ENCODE data around the gene TMEM222.
"Not testable (repeated sequence)": the region's sequence is repeated elsewhere in the genome, so short reads cannot be mapped to it uniquely, and the experiment has no call there.

Gene TMEM222, protein sequence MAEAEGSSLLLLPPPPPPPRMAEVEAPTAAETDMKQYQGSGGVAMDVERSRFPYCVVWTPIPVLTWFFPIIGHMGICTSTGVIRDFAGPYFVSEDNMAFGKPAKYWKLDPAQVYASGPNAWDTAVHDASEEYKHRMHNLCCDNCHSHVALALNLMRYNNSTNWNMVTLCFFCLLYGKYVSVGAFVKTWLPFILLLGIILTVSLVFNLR

DNA sequence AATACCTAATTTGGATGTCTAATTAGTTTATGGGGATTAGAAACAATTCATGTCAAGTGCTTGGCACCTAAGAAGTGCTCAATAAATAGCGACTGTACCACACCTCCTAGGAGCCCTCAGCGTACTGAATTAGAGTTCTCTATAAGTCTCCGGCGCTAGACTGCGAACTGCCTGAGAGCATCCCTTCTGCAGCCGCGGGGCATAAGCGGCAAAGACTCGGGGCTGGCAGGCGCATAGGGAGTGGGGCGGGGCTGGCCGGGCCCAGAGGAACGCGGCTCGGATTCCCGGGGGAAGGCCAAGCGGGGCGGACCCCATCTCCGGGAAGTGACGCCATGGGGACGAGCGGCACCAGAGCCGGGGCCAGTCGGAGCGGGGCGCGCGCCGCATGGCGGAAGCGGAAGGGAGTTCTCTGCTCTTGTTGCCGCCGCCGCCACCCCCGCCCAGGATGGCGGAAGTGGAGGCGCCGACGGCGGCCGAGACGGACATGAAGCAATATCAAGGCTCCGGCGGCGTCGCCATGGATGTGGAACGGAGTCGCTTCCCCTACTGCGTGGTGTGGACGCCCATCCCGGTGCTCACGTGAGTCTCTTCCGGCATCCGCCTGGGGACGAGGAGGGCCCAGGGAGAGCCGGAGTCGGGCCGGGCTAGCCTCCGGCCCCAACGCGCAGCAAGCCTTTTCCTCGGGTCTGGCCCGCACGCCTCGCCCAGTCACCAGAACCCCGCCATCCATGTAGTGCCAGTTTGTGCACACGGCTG lies at the start of gene TMEM222:
TMEM222 (plus strand) TSS at position 351 of the 756 bp plus-strand sequence; CDS start at position 386, 35 bp downstream.
- Histone ChIP-seq H3K27me3 (ENCODE audit: control insufficient read depth in 1 of 2, insufficient read depth in 2 of 2, low read length in 2 of 2) (peaks cover 4 to 8% of the 10 kb centered on the region in 2 donors), H3K4me3 (ENCODE audit: low read length in 2 of 2) (peak within 1 kb of the TSS; percentile 77 to 99), H3K4me1 (ENCODE audit: control insufficient read depth, insufficient read depth, low read length) (peaks cover 27% of the 10 kb centered on the region), H3K36me3 (ENCODE audit: control insufficient read depth in 2 of 2, insufficient read depth in 2 of 2, low read length in 2 of 2) (peaks cover 15 to 20% of the 10 kb centered on the region in 2 donors), H3K9me3 (ENCODE audit: control insufficient read depth in 2 of 2, low read length in 2 of 2) (no peaks in the 10 kb centered on the region), H3K9ac (ENCODE audit: low read length in 2 of 2) (peak within 1 kb of the TSS; percentile 78 to 98), H3K27ac (ENCODE audit: low read length) (peak within 1 kb of the TSS; percentile 88)

DNA sequence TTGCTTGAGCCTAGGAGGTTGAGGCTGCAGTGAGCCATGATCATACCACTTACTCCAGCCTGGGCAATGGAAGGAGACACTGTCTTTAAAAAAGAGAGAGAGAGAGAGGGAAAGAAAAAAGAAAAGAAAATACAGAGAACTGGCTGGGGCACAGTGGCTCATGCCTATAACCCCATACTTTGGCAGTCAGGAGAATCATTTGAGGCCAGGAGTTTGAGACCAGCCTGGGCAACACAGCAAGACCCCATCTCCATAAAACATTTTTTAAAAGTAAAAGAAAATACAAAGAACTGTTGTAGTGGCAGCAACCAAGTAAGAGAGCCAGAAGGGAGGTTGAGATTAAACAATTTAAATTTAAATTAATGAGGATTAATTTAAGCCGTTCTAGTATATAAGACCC lies 47.8 kb upstream of the TMEM222 start:
- no peaks in the 10 kb centered on the region for H3K9me3 ChIP-seq (ENCODE audit: control insufficient read depth in 2 of 2, low read length in 2 of 2)
- H3K36me3 ChIP-seq (ENCODE audit: control insufficient read depth in 2 of 2, insufficient read depth in 2 of 2, low read length in 2 of 2): peaks cover 0 to 2% of the 10 kb centered on the region in 2 donors
- no peak overlapping the region for H3K4me3 ChIP-seq (ENCODE audit: low read length in 2 of 2)
- no peak overlapping the region for H3K27ac ChIP-seq (ENCODE audit: low read length)
- H3K9ac ChIP-seq (ENCODE audit: low read length in 2 of 2): no peak overlapping the region
- no peaks in the 10 kb centered on the region for H3K4me1 ChIP-seq (ENCODE audit: control insufficient read depth, insufficient read depth, low read length)
- no peaks in the 10 kb centered on the region for H3K27me3 ChIP-seq (ENCODE audit: control insufficient read depth in 1 of 2, insufficient read depth in 2 of 2, low read length in 2 of 2)

DNA sequence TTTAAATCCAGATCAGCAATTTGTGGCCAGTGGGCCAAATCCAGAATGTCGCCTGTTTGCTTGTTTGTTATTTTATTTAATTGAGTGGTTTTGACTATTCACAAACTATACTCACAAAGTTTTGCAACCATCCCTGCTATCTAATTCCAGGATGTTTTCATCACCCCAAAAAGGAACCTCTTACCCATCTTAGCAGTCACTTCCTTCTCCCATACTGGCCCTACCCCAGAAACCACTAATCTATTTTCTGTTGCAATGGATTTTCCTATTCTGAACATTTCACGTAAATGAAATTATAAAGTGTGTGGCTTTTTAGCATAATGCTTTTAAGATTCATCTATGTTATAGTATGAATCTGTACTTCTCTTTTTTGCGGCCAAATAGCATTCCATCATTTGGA lies 46.3 kb upstream of the TMEM222 start:
- H3K4me3 ChIP-seq (ENCODE audit: low read length in 2 of 2): no peak overlapping the region
- no peaks in the 10 kb centered on the region for H3K27me3 ChIP-seq (ENCODE audit: control insufficient read depth in 1 of 2, insufficient read depth in 2 of 2, low read length in 2 of 2)
- no peak overlapping the region for H3K27ac ChIP-seq (ENCODE audit: low read length)
- H3K9ac ChIP-seq (ENCODE audit: low read length in 2 of 2): no peak overlapping the region
- peaks cover 0 to 2% of the 10 kb centered on the region in 2 donors for H3K36me3 ChIP-seq (ENCODE audit: control insufficient read depth in 2 of 2, insufficient read depth in 2 of 2, low read length in 2 of 2)
- H3K9me3 ChIP-seq (ENCODE audit: control insufficient read depth in 2 of 2, low read length in 2 of 2): no peaks in the 10 kb centered on the region
- H3K4me1 ChIP-seq (ENCODE audit: control insufficient read depth, insufficient read depth, low read length): no peaks in the 10 kb centered on the region

DNA sequence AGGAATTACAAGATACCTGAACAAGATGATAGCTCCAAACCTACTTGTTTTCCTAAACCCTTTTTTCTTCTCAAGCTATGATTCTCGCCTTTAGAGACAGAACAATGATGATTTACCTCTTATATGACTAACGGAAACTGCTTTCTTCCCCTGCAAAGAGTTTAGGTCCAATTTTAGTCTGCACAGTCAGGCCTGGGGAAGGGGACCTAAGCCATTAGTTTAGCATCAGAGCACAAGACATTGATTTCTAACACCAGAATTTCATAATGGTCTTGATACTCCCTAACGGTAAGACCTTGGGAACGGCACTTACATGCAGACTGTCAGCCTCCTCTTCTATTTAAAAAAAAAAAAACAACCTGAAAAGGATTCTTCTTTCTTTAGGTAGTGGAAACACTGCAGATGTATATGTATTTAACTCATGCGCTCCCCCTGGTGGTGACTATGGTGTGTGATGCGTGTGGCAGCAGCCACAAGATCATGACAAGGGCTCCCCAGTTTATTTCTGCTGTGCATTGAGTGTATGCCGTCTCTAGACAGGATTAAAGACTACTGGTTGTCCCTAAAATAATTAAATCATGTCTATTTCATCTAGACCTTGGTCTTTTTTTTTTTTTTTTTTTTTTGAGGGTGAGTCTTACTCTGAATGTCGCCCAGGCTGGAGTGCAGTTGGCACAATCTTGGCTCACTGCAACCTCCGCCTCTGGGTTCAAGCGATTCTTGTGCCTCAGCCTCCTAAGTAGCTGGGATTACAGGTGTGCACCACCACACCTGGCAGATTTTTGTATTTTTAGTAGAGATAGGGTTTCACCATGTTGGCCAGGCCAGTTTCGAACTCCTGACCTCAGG lies 37.3 kb upstream of the TMEM222 start:
- Histone ChIP-seq H3K4me1 (ENCODE audit: control insufficient read depth, insufficient read depth, low read length) (peaks cover 5% of the 10 kb centered on the region), H3K9me3 (ENCODE audit: control insufficient read depth in 2 of 2, low read length in 2 of 2) (no peaks in the 10 kb centered on the region), H3K27ac (ENCODE audit: low read length) (no peak overlapping the region), H3K27me3 (ENCODE audit: control insufficient read depth in 1 of 2, insufficient read depth in 2 of 2, low read length in 2 of 2) (no peaks in the 10 kb centered on the region), H3K9ac (ENCODE audit: low read length in 2 of 2) (no peak overlapping the region), H3K4me3 (ENCODE audit: low read length in 2 of 2) (no peak overlapping the region), H3K36me3 (ENCODE audit: control insufficient read depth in 2 of 2, insufficient read depth in 2 of 2, low read length in 2 of 2) (peaks cover 11 to 17% of the 10 kb centered on the region in 2 donors)

DNA sequence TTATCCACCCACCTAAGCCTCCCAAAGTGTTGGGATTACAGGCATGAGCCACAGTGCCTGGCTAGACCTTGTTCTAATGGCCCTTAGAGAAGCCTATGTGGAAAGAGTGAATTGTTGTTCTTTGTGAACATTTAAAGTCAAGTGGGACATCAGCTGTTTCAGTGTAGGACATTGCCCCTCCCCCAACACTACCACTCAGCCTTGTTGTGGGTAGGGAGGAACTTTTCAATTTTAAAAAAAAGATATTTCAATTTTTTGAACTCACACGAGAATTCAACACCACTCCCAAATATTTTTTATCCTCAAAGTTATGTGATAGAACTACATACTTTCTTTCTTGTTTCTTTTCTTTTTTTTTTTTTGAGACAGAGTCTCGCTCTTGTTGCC lies 36.7 kb upstream of the TMEM222 start:
- no peak overlapping the region for H3K27ac ChIP-seq (ENCODE audit: low read length)
- peaks cover 11 to 19% of the 10 kb centered on the region in 2 donors for H3K36me3 ChIP-seq (ENCODE audit: control insufficient read depth in 2 of 2, insufficient read depth in 2 of 2, low read length in 2 of 2)
- no peaks in the 10 kb centered on the region for H3K9me3 ChIP-seq (ENCODE audit: control insufficient read depth in 2 of 2, low read length in 2 of 2)
- no peak overlapping the region for H3K9ac ChIP-seq (ENCODE audit: low read length in 2 of 2)
- no peak overlapping the region for H3K4me3 ChIP-seq (ENCODE audit: low read length in 2 of 2)
- H3K27me3 ChIP-seq (ENCODE audit: control insufficient read depth in 1 of 2, insufficient read depth in 2 of 2, low read length in 2 of 2): no peaks in the 10 kb centered on the region
- H3K4me1 ChIP-seq (ENCODE audit: control insufficient read depth, insufficient read depth, low read length): peaks cover 5% of the 10 kb centered on the region

DNA sequence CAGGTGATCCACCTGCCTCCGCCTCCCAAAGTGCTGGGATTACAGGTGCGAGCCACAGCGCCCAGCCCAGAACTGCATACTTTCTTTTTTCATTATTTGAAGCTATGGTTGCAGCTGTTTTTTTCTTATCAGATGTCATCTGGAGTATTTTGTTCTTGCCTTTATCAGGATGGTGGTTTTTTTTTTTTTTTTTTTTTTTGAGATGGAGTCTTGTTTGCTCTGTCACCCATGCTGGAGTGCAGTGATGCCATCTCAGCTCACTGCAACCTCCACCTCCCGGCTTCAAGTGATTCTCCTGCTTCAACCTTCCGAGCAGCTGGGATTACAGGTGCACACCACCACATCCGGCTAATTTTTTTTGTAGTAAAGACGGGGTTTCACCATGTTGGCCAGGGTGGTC lies 36.1 kb upstream of the TMEM222 start:
- not testable (repeated sequence) for H3K27ac ChIP-seq (ENCODE audit: low read length); H3K4me3 ChIP-seq (ENCODE audit: low read length in 2 of 2); H3K4me1 ChIP-seq (ENCODE audit: control insufficient read depth, insufficient read depth, low read length); H3K27me3 ChIP-seq (ENCODE audit: control insufficient read depth in 1 of 2, insufficient read depth in 2 of 2, low read length in 2 of 2); H3K9ac ChIP-seq (ENCODE audit: low read length in 2 of 2); H3K9me3 ChIP-seq (ENCODE audit: control insufficient read depth in 2 of 2, low read length in 2 of 2)
- peaks cover 16 to 21% of the 10 kb centered on the region in 2 donors for H3K36me3 ChIP-seq (ENCODE audit: control insufficient read depth in 2 of 2, insufficient read depth in 2 of 2, low read length in 2 of 2)

DNA sequence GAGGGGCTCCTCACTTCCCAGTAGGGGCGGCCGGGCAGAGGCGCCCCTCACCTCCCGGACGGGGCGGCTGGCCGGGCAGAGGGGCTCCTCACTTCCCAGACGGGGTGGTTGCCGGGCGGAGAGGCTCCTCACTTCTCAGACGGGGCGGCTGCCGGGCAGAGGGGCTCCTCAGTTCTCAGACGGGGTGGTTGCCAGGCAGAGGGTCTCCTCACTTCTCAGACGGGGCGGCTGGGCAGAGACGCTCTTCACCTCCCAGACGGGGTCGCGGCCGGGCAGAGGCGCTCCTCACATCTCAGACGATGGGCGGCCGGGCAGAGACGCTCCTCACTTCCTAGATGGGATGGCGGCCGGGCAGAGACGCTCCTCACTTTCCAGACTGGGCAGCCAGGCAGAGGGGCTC lies 32.8 kb upstream of the TMEM222 start:
- H3K36me3 ChIP-seq (ENCODE audit: control insufficient read depth in 2 of 2, insufficient read depth in 2 of 2, low read length in 2 of 2): peaks cover 27 to 31% of the 10 kb centered on the region in 2 donors
- H3K27me3 ChIP-seq (ENCODE audit: control insufficient read depth in 1 of 2, insufficient read depth in 2 of 2, low read length in 2 of 2); H3K9me3 ChIP-seq (ENCODE audit: control insufficient read depth in 2 of 2, low read length in 2 of 2); H3K4me1 ChIP-seq (ENCODE audit: control insufficient read depth, insufficient read depth, low read length); H3K27ac ChIP-seq (ENCODE audit: low read length); H3K4me3 ChIP-seq (ENCODE audit: low read length in 2 of 2); H3K9ac ChIP-seq (ENCODE audit: low read length in 2 of 2): not testable (repeated sequence)

DNA sequence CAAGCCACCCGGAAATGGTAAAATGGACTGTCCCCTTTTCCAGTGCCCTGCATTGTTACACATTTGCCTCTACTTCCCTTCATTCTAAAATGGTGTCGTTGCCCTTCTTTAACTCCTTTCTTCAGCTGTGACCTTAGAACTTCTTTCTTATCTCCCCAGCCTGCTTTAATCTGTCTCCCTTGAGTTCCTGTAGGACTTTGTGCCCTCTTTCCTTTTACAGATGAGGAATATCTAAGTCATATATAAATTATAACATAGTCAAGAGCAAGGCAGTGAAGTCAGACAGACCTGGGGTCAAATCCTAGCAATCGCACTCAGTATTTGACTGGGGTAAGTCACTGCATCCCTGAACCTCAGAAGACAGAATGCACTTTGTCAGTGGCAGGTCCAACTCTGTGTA lies 31.4 kb upstream of the TMEM222 start:
- Histone ChIP-seq H3K27ac (ENCODE audit: low read length) (no peak overlapping the region), H3K9me3 (ENCODE audit: control insufficient read depth in 2 of 2, low read length in 2 of 2) (no peaks in the 10 kb centered on the region), H3K9ac (ENCODE audit: low read length in 2 of 2) (no peak overlapping the region), H3K36me3 (ENCODE audit: control insufficient read depth in 2 of 2, insufficient read depth in 2 of 2, low read length in 2 of 2) (peaks cover 35 to 37% of the 10 kb centered on the region in 2 donors), H3K27me3 (ENCODE audit: control insufficient read depth in 1 of 2, insufficient read depth in 2 of 2, low read length in 2 of 2) (no peaks in the 10 kb centered on the region), H3K4me1 (ENCODE audit: control insufficient read depth, insufficient read depth, low read length) (no peaks in the 10 kb centered on the region), H3K4me3 (ENCODE audit: low read length in 2 of 2) (no peak overlapping the region)

DNA sequence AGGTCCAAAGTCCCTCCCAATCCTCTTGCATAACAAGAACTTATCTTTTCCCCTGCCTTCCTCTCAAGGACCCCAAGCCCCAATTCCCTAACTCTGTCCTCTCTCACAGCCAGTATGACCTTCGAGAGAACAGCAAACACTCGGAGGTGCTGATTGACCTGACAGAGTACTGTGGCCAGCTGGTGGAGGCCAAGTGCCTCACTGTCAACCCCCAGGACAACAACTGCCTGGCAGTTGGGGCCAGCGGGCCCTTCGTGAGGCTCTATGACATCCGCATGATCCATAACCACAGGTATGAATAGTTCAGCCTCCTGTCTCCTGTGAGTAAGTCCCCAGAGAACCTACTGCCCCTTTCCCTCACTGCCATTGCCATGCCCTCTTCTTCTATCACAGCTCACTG lies 29.9 kb upstream of the TMEM222 start:
- no peak overlapping the region for H3K4me3 ChIP-seq (ENCODE audit: low read length in 2 of 2)
- H3K36me3 ChIP-seq (ENCODE audit: control insufficient read depth in 2 of 2, insufficient read depth in 2 of 2, low read length in 2 of 2): peaks cover 39 to 46% of the 10 kb centered on the region in 2 donors
- no peak overlapping the region for H3K27ac ChIP-seq (ENCODE audit: low read length)
- no peaks in the 10 kb centered on the region for H3K9me3 ChIP-seq (ENCODE audit: control insufficient read depth in 2 of 2, low read length in 2 of 2)
- no peak overlapping the region for H3K9ac ChIP-seq (ENCODE audit: low read length in 2 of 2)
- peaks cover 4% of the 10 kb centered on the region for H3K4me1 ChIP-seq (ENCODE audit: control insufficient read depth, insufficient read depth, low read length)
- no peaks in the 10 kb centered on the region for H3K27me3 ChIP-seq (ENCODE audit: control insufficient read depth in 1 of 2, insufficient read depth in 2 of 2, low read length in 2 of 2)

DNA sequence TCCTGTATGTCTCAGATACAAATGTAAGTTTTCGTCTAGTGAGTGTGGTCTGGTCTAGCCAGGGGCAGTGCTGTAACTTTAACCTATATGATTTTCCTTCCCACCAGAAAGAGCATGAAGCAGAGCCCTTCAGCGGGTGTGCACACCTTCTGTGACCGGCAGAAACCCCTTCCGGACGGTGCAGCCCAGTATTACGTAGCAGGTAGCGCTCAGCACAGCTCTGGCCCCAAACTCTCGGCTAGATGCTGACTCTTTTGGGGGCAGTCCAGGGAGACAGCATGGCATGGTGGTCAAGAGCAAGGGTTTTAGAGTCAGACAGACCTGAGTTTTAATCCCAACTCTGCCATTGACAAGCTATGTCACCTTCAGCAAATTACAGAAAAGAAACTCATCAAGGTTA lies 28.0 kb upstream of the TMEM222 start:
- peaks cover 42% of the 10 kb centered on the region in 2 donors for H3K36me3 ChIP-seq (ENCODE audit: control insufficient read depth in 2 of 2, insufficient read depth in 2 of 2, low read length in 2 of 2)

More for the DNA sequence above, 28.0 kb upstream of the TMEM222 start:
- no peak overlapping the region for H3K9ac ChIP-seq (ENCODE audit: low read length in 2 of 2)
- H3K4me1 ChIP-seq (ENCODE audit: control insufficient read depth, insufficient read depth, low read length): peaks cover 20% of the 10 kb centered on the region
- no peaks in the 10 kb centered on the region for H3K27me3 ChIP-seq (ENCODE audit: control insufficient read depth in 1 of 2, insufficient read depth in 2 of 2, low read length in 2 of 2)
- no peak overlapping the region for H3K4me3 ChIP-seq (ENCODE audit: low read length in 2 of 2)
- H3K9me3 ChIP-seq (ENCODE audit: control insufficient read depth in 2 of 2, low read length in 2 of 2): no peaks in the 10 kb centered on the region
- no peak overlapping the region for H3K27ac ChIP-seq (ENCODE audit: low read length)

All from stomach smooth muscle (tissue), 2 donors.